Activated CD8-positive, alpha-beta memory T cell treated with anti-CD3 and anti-CD28 coated beads for 4 hours (primary cell): Measurements from ENCODE around the gene ARHGAP9.
"Not testable (repeated sequence)": the region's sequence is repeated elsewhere in the genome, so short reads cannot be mapped to it uniquely, and the experiment has no call there.

ENCODE experiments used
- DNase-seq, 2 donors: peaks; one replicate each; pipeline ENCODE4 v3.0.0-alpha.2; 2020; ENCODE audit warnings: low read depth in 2 of 2

Gene ARHGAP9

DNA sequence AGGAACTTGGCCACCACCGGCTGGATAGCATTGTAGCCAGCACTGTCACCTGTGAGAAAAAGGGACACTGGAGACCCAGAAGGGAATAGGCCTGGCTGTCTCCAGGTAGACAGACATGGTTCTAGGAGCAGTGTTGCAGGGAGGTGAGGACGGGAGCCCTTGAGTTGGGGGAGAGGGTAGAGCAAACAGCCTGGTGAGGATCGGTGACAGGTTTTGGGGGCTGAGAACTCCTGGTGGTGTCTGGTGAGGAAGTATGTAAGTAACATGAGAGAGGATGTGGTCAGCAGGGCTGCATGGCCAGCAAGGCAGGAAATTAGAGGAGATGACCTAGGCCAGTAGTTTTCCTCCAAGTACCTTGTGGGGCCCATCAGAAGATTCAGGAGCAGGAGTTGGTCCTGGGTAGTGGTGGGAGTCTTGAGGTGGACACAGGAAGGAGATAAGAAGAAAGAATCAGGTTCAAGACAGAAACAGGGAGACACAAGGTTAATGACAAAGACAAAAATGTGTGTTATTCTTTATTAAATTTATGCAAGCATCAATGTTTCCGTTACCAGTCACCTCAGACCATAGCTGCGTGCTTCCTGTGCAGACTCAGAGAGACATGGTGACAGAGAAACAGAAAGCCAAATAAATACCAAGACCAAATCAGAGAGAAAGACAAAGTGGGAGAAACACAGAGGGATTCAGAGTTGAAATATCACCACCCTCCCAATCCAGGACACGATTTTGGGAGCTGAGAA is at the start of gene ARHGAP9:
TSS of gene ARHGAP9 (minus strand) at position 491 of the 740 bp plus-strand sequence. CDS start at position 31, 460 bp downstream.
- peak in 1 of 2 donors; percentile 48 for DNase-seq

DNA sequence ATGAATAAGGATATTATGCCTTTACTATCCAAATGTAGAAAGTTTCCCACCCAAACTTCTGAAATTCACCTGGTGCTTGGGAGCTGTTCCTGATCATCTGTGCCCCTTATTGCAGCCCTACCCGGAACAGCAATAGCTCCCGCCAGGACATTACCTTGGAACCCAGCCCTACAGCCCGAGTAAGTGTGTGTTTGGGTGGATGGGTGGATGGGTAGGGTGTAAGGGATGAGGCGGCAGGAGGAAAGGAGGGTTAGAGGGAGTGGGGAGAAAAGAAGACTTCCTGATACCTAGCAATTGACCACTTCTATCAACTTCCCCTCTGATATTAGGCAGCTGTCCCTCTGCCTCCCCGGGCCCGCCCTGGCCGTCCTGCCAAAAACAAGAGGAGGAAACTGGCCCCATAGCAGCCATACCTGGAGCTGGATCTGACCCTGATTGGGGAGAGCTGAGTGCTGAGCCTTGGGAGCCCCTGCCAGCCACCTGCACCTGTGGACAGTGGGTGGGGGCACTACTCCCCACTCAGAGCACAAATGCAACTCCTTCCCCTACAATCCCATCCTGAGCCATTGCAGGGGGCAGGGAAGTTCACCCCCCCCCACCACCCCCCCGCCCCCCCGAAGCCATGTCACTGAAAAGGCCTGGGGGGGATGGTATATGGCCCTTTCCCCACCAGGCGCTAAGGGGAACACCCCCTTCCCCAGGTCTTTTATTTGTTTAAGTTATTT is 49.3 kb upstream of the ARHGAP9 start:
- DNase-seq, result no peak

DNA sequence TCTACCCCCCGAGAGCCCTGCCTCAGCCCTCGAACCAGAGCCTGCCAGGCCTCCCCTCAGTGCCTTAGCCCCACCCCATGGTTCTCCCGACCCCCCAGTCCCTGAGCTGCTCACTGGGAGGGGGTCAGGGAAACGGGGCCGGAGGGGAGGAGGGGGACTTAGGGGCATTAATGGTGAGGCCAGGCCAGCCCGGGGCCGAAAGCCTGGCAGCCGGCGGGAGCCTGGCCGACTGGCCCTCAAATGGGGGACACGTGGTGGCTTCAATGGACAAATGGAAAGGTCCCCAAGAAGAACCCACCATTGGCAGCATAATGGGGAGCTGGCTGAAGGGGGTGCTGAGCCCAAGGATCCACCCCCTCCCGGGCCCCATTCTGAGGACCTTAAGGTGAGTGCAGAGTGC is 48.5 kb upstream of the ARHGAP9 start:
- no peak for DNase-seq

DNA sequence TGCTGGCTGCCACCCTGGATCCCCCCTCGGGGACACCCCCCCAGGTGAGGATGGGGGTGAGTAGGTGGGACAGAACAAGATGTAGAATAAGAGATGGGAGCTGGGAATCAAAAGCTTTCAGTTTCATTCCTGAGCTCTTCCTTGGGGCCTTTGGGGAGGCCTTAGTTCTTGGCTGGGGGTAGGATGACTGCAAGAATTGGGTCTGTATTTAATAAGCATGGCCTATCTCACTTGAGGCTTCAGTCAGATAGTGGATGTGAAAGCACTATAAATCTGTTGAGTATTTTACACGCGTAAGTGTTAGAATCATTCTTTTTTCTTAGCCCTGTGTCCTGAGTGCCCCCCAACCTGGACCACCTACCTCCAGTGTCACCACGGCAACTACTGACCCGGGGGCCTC is 47.5 kb upstream of the ARHGAP9 start:
- DNase-seq, result no peak

DNA sequence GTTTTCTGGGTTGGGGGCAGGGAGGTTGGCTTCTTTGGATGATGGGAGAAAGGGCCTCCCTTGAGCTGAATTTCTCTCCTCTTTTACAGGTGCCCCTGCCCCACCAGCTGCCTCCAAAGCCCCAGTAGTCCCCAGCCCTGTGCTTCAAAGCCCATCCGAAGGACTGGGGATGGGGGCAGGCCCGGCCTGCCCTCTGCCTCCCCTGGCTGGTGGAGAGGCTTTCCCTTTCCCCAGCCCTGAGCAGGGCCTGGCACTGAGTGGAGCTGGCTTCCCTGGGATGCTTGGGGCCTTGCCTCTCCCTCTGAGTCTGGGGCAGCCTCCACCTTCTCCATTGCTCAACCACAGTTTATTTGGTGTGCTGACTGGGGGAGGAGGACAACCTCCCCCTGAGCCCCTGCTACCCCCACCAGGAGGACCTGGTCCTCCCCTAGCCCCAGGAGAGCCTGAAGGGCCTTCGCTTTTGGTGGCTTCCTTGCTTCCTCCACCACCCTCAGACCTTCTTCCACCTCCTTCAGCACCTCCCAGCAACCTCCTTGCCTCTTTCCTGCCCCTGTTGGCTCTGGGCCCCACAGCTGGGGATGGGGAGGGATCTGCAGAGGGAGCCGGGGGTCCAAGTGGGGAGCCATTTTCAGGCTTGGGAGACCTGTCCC is 46.9 kb upstream of the ARHGAP9 start:
- no peak for DNase-seq

DNA sequence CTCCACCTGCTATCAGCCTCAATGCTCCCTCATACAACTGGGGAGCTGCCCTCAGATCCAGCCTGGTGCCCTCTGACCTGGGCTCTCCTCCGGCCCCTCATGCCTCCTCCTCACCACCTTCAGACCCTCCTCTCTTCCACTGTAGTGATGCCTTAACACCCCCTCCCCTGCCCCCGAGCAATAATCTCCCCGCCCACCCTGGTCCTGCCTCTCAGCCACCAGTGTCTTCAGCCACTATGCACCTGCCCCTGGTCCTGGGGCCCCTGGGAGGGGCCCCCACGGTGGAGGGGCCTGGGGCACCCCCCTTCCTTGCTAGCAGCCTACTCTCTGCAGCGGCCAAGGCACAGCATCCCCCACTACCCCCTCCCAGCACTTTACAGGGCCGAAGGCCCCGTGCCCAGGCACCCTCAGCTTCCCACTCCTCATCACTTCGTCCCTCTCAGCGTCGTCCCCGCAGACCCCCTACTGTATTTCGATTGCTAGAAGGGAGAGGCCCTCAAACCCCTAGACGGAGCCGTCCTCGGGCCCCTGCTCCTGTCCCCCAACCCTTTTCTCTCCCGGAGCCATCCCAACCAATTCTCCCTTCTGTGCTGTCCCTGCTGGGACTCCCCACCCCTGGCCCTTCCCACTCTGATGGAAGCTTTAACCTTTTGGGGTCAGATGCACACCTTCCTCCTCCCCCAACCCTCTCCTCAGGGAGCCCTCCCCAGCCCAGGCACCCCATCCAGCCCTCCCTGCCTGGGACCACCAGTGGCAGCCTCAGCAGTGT is 46.1 kb upstream of the ARHGAP9 start:
- no peak for DNase-seq

DNA sequence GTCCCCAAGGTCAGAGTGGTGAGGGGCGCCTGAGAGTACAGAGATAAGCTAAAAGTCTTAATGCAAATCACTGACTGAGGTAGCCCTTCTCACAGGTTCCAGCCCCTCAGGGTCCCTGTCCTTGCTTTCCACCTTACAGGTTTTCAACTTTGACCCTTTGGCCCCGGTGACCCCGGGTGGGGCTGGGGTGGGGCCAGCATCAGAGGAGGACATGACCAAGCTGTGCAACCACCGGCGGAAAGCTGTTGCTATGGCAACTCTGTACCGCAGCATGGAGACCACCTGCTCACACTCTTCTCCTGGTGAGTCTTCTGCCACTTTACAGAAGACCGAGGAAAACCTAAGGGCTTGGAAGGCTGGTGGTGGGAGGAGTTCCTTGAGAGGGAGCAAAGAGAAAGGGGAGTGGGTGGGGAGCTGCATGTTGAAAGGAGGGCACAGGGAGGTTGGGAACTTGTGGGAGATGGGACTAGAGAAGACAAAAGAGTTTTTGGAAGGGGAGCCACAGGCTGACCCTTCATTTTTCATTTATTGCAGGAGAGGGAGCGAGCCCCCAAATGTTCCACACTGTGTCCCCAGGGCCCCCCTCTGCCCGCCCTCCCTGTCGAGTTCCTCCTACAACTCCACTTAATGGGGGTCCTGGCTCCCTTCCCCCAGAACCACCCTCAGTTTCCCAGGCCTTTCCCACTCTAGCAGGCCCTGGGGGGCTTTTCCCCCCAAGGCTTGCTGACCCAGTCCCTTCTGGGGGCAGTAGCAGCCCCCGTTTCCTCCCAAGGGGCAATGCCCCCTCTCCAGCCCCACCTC is 45.3 kb upstream of the ARHGAP9 start:
- DNase-seq, result no peak

DNA sequence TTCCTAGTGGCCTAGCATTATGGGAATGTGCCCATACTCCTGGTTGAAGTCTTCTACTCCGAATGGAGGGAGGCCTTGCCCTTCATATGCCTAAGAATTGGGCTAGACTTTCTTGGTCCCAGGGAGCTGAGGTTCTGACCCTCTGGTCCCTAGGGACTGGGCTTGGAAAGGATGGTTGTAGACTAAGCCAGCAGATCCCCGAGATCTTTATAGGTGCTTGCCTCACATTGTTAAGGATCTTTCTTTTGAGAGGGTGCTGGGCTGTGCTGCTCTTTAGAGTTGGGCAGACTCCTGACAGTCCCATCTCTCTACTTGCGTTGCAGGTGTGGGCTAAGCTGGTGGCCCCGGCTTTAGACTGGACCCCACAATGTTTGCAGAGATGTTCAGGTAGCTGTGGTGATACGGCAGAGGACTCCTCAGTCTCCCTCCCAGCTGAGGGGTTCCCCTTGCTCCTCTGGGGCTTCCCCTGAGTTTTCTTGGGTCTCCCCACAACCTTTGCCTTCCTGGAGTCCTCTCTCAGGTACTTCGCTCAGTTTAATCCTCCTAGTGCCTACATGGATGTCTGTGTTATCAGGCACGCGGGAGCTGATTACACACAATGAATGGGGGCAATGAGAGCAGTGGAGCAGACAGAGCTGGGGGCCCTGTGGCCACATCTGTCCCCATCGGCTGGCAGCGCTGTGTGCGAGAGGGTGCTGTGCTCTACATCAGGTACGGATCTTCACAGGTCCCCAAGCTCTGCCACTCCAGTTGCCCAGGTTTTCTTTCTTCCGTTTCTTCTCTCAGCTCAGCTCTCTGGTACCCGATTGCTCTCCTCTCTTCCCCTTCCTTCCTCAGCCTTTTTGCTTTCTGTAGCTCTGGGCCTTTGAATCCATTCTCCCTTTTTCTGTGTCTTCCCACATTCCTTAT is 44.3 kb upstream of the ARHGAP9 start:
- no peak for DNase-seq

DNA sequence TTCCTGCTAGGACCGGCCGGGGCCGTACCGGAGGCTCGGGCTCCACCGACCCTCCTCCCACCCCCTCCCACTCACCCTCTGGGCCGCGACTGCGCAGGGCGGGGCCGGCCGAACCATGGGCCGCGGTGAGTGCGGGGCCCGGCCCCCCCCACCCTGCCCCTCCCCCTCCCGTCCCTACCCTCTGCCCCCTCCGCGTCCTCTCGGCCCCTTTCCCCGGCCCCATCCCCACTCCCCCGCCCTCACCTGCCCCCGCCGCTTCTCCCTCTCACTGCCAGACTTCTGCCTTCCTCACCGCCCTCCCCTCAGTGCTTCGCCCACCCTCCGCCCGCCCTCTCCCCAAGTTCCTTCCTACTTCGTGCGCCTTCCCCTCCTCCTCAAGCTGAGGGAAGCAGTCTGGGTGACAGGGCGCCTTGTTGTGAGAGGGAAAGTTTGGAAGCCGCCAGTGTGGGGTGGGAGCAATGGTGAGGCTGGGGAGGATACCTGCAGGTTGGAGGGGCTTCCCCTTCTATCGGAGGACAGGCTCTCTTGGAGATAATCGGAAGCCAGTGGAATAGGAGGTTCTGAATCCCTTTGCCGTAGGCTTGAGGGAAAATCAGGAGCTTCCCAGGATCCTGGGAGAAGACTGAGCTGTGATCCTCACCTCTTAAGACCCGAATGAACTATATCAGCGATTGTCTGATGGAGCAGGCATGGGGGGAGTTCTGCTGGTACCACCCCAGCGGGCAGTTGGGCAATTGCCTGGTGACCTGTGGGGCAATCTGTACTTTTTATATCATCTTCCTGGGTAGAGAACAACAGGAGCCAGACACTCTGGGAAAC is 43.4 kb upstream of the ARHGAP9 start:
- DNase-seq, result no peak

DNA sequence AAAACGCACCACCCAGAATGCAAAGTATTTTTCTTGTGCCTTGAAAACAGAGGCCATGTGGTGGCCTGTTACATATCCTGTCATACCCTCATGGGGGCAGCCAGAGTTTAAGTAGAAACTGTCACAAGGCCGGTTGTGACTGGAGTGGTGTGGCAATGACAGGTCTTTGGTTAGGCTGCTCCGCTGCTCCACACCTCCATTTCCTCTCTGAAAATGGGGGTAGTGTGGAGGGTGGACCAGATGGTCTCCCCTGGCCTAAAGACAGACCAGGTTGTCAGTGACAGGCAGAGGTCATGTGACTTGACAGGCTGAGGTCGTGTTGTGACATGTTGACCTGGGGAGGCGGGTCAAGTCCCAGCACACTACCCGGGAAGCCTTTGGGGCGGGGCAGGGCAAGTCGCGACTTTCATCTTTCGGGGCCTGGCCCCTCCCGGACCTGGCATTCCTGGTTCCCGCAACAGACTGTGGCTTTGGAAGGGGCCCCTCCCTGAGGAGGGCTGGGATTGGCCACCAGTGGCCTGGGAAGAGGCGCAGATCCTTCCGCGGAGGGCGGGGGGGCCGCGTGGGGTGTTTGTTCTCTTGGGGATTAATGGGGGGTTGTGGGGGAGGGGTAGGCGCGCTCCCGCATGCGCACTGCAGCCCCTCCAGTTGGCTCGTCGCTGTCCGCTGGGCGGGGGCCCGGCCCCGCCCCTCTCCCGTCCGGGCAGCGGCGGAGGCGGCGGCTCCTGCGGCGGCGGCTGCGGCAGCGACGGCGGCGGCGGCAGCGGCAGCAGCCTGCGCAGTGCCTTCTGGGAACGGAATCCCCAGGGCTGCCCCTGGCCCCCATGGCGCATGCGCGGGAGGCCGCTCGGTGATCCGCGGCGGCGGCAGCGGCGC is 42.6 kb upstream of the ARHGAP9 start, which contains the start of gene MBD6:
TSS of gene MBD6 (plus strand) at position 814 of the 876 bp plus-strand sequence. CDS start 1,480 bp downstream, outside the sequence.
- DNase-seq, result peak; percentile 80 to 85

DNA sequence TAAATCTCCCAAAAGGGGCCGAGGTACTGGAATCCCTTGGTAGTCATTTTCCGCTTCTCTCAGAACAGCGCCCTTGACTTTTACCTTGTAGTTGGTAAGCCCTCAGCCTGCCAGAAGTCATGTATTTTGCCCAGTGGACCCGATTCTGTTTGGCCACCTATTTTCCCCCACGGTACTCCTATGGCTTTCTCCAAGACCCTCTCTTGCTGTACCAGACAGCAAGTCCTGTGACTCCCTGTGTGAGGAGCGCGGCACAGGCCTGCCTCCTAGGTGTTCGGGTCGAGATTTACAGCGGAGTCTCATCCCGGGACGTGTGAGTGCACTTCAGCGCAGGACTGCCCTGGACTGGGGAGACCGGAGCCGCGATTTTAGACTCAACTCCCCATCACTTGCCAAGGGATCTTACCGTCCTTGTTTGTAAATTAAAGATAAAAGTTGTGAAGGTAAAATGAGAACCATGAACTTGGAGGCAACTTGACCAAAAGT is 41.9 kb upstream of the ARHGAP9 start:
- DNase-seq, result no peak

DNA sequence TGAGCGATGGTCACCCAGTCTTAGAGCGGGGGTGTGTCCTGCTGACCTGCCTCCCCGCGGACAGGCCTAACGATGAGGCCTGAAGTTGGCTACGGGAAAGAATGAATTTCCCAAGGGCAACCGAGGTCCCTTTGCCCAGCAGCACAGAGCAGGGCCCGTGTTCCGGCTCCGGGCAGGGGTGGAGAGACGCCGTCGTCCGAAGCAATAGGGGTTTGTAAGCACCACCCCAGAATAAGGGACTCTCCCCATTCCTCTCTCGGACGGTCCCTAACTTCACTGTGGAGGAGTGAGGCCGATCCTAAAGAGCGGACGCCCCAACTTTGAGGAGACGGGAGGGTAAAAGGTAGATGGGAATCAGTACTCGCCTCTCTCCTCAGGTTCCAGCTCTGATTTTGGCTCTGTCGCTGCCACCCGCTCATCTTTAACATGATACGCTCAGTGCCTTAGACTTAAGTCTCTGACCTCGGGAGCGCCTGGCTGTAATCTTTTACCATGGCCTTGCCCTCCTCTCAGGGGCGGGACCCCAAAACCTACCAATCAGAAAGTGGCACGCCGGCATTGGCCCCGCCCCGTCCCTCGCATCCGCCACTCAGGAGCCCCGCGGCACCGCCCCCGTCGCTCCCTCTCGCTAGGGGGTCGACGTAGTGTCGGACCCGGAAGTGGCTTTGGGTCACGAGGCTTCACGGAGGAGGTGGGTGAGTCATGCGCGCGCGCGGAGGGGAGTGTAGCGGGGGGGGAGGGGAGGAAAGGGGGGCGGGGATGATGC is 40.6 kb upstream of the ARHGAP9 start, which contains the start of gene DDIT3:
TSS of gene DDIT3 (minus strand) at position 462 of the 766 bp plus-strand sequence. CDS start 3,108 bp downstream, outside the sequence.
- peak; percentile 99 to 100 for DNase-seq

DNA sequence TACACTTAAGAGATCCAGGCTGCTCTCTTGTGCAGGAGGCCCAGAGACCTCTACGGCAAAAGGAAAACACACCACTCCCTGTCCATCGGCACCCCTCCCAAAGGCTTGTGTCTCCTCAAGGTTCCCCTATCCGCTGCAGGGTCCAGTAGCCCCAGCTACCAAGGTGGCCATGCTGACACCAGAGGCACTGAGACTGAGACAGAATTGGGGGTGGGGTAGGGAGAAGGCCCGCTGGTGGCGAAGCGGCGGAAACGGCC is 40.1 kb upstream of the ARHGAP9 start:
- no peak for DNase-seq

DNA sequence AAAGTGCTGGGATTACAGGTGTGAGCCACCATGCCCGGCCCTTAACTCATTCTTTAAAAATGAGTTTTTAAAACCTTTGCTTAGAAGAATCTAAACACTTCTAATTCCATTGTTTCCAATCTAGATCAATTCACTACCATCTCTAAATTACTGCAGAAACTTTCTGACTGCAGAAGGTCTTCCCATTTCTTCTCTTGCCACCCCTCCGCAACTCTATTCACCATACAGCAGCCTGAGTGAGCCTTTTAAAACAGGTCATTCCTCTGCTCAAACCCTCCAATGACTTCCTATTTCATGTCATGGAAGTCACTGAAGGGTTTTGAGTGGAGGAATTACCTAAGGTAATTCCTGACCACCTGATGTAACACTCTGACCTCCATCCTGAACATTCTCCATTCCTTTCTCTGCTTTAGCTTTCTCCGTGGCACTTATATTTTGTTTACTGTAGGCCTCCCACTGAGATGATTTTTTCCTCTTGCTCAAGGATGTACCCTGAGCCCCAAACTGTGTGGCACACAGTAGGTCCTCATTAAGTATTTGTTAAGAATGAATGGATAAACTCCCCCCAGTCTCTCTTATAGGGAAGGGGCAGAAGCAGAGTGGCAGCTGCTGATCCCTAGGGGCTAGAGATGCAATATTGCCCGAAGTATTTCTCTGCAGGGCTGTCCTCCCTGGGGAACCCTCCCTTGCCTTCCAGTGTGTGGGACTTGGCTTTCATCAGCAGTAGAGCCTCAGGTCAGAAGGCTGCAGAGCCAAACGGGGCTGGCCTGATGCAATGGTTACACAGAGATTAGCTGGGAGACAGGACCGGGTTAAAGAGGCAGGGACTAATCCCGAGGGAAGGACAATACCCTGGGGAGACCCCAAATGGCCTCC is 39.5 kb upstream of the ARHGAP9 start:
- no peak for DNase-seq

DNA sequence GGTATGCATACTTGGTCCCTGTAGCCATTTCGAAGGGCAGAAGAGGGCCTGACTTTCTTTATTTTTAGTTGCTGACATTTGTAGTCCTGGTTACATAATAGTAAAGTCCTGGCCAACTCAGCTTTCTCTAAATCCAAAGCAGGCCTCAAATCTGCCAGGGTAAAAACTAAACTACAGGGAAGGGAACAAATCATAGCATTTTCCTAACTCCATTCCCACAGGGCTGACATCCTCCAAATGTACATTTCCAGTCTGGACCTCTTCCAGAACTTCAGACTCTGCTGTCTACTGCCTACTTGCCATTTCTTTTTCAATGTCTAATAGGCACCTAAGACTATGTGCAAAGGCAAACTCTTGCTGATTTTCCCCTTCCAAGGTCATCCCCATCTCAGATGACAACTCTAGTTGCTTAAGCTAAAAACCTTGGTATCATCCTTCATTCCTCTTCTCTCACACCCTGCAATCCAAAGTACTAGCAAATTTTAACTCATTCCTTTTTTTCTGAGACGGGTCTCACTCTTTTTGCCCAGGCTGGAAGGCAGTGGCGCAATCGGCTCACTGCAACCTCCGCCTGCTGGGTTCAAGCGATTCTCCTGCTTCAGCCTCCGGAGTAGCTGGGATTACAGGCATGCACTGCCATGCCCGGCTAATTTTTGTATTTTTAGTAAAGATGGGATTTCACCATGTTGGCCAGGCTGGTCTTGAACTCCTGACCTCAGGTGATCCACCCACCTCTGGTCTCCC is 38.7 kb upstream of the ARHGAP9 start:
- DNase-seq, result no peak

DNA sequence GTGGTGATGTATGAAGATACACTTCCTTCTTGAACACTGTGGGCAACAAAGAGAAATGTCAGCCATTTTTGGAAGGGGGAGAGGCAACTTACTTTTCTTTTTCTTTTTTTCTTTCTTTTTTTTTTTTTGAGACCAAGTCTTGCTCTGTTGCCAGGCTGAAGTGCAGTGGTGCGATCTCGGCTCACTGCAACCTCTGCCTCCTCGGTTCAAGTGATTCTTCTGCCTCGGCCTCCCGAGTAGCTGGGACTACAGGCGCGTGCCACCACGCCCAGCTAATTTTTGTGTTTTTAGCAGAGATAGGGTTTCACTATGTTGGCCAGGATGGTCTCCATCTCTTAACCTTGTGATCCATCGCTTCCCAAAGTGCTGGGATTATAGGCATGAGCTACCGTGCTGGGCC is 38.1 kb upstream of the ARHGAP9 start:
- not testable (repeated sequence) for DNase-seq
